ENCODE measurements around the gene MN1.
"Not testable (repeated sequence)": the region's sequence is repeated elsewhere in the genome, so short reads cannot be mapped to it uniquely, and the experiment has no call there.

The MN1 gene

DNA sequence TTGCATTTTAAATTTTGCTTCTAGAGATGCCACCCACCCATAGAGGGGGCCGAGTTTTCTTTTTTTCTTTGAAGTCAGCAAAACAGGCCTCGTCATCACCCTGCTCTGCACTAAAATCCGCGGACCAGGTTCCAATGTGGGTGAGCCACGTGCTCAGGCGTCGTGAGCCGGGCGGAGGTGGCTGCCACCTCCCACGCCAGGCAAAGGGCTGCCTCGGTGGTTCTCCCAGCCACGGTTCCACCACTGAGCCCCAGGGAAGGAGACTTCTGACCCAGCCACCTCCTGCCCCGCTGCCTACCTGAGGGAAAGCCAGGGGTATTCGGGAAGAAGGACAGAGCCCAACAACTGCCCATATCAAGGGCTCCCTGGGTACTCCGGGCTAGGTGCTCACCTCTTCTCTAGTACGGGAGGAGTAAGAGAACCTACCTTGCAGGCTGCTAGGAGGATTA, 45.3 kb downstream of the MN1 start:
- DNase-seq: no peak

DNA sequence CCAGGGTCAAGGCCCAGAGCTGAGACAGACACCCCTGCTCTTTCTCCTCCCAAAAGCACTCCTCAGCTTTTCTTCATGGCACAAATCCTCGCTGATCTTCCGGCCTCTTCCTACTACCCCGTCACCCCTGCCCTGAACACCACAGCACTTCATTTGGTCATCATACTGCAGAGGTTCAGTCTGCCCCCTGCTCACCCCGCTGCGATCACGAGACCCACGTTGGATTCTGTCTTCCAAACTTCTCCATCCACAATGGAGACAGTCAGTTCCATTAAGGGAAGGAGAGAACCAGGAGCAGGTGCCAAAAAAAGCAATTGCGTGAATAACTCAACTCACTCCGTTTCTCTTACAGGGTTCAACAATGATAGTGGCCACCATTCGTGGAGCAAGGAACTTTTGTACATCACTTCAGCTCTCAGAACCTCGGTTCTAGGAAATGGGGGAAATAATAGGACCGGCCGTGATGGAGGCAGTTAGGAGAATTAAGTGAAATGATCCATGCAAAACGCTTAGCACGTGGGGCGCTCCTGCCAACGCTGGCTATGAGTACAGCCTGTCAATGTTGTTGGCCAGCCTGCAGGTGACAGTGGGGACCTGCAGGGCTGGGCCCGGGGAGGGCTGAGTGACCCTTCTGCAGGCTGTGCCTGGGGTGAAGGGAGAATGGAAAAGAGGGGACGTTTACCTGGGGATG, 45.9 kb downstream of the MN1 start:
- DNase-seq: no peak

DNA sequence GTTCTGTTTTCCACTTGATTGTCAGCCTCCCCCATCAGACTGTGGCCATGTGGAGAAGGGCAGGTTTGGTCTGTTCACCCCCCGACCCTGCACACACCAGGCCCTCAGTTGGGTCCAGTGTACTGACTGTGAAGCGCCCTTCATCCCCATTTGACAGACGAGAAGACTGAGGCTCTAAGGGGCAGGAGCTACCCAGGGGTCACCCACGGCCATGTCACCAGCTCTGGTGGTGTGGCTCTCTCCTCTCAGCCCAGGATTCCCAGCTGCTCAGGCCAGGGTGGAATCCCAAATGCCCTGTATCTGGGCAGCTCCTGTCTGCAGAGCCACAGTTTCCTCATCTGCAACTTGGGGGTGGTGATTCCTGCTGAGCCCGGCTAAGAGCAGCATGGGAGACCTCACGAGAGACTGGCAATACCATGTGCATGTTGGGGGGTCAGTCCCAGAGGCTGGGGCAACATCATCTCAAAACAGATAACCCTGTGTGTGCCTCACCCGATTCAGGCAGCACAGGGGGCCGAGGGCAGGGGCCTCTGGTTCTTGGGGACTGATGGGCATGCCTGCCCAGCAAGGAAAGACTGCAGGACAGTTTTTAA, 46.6 kb downstream of the MN1 start:
- no peak for DNase-seq

DNA sequence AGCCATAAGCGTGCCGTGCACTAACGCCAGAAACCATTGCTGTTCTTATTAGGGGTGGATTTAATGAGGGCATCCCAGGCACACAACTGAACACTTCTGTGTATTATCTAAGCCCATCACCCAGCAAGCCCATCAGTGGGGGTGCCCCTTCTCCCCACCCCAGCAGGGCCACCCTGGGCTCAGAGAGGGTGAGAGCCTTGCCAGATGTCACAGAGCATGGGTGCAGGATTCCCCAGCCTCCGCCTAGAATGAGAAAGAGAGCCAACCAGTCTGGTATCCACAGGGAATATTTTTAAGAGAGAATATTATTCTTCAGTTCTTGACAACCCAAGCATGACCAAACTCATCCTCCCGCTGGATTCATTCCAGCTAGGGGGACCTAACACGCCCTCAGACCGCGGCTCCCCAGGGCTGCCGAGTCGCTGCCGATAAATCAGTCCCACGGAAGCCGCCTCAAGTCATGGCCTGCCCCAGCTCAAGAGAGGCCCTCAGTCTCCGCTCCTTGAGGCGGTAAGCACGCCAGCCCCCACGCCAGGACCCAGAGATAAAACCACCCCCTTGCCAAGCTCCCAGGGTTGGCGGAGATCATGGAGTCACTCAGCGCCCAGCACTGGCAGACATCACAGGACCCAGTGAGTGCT, 47.2 kb downstream of the MN1 start:
- no peak for DNase-seq

DNA sequence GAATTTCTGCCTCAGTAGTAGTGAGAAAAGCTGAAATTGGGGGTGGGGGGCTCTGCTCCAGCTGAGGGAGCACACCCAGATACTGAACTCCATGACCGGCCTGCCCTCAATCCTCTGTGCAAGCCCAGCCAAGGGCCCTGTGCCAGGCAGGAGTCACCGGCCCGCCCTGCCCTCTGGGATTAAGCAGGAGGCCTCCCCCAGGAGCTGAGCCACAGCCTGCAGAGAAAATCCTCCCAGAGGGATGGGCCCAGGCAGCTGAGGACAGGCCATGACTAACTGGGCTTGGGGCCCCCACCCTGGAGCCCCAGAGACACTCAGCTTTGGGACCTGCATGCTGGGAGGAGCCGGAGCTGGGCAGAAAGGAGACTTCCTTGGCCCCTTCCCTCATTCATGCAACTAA, 48.8 kb downstream of the MN1 start:
- DNase-seq: no peak

DNA sequence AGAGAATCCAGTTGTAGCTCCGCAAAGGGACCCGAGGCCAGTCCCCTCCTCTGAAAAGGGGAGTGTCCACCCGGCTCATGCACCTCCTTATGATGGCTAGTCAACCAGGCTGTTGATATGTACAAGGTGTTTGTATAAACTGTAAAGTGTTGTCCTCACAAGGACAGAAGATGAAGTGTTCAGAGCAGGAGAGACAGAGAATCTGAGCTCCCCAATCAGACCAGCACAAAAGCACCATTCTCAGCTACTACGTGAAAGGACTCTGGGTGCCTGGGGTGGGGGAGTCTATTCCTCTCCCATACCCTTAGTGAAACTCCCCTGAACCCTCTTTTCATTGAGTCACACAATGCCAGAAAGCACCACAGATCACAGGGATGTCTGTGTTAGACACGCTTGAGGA, 49.4 kb downstream of the MN1 start:
- no peak for DNase-seq

DNA sequence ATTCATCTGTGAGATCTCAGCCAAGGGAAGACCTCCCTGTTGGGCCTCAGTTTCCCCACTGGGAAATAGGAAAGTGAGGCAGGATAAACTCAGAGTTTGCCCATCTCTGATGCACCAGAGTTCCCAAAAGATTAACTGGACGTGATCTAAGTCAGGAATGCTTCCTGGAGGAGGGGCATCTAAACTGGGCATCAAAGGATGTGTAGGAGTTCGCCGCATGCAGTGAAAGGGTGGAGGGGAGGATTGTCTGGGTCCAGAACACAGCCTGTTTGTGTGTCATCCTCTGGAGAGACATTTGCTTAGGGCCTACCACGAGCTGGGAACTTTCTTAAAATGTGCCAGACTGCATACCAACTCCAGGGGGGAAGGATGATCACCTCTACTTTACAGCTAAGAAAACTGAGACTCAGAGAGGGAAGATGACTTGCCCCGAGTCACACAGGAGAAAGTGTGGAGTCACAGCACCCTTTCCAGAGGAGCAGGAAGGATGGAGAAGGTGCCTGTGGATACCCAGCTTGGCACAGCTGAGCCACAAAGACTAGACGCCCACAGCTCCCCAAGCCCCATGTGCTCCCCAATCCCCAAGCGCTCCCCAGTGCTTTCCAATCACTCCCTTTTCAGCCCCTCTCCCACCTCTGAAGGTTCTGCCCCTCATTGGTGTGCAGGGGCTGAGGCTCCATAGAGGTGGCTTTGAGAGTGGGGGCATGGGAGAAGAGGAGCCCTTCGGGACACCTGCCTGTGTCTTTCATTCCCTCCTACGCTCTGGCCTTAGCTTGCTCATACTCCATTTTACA, 50.1 kb downstream of the MN1 start:
- DNase-seq: no peak

DNA sequence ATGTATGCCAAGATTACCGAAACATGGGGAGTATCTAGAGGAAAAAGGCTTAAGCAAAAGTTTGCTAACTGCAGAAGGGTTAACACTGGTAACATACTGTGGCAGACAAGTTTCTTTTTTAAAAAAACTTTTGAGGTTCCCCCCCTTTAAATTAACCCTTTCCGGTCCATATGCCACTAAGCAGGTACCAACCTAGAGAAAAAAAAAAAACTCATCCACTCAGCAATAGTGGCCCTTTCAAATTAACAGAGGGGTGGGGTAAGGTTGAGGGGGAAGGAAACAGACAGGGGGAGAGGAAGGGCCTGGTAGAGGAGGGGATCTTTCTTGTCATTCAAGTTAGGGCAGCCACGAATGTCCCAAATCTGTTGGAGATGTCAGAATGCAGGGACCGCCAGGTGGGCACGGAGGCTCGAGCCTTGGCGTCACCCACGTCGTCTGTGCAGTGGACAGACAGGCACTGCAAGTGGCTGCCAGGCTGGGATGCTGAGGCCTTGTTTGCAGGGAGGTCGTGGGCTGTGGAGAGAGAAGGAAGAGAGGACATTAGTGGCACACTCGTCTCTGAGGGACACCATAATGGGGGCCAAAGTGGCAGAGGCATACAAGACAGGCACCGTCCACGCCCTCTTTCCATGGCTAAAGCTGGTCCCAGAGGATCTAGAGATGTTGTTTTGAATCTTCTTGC, 50.8 kb downstream of the MN1 start:
- DNase-seq: no peak

DNA sequence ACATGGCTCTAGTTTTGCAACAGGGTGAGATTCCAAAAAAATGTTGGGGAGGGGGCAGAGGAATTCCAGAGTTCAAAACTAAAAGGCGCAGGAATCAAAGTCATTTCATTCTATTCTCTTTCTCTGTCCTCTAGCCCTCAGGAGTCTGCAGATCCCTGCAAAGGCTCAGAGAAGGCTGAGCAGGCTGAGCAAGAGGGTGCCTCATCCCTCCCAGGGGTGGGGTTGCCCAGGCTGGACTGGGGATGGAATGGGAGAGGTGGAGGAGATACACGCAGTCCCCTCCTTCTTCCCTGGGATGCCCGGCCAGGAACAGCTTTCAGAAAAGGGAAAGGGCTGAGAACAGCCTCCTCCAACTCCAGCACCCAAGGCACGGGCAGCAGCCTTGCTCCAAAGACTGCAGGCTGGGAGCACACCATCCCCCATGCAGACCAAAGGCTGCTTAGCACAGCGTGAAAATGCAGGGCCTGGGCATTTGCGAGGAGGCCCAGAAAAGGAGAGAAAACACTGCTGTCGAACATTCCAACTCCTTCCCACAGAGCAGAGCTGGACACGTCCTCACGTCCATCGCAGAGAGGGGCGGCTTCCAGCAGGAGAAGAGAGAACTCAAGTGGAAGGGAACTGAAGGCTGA, 51.8 kb downstream of the MN1 start:
- no peak for DNase-seq

DNA sequence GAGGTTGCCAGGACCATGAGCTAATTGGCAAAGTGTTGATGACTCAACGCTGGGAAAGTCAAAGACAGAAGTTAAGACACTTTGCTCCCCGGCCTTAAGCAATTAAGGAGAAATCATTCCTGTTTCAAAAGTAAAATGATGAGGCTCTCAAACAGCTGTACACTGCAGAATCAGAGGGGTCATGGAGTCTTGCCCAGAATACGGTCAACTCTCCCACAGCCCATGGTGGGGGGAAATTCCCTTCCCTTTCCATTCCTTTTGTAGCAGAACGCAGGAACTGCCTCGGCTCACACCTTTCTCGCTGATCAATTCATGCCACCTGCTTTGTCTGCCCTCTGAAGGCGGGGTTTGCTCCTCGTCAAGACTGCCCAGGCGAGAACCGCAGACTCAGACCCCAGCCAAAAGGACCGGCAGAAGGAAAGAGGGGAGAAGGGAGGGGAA, 52.8 kb downstream of the MN1 start:
- no peak for DNase-seq

DNA sequence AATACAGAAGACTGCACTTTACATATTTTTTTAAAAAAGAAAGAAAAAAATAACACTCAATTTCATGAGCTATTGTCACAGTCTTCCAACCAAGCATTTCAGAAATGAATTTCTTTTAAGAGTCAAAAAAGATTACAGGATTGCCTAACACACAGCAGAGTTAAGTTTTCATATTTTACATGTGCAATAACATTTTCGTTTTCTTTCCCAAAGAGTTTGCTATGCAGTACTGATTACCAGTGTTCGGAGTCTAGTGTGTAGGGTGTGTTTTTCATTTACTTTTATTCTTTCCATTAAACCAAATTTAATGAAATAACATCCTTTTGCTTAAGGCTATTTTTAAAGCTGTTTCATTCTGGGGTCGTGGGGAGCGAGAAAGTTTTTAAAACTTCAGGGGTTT, 53.2 kb downstream of the MN1 start:
- no peak for DNase-seq

DNA sequence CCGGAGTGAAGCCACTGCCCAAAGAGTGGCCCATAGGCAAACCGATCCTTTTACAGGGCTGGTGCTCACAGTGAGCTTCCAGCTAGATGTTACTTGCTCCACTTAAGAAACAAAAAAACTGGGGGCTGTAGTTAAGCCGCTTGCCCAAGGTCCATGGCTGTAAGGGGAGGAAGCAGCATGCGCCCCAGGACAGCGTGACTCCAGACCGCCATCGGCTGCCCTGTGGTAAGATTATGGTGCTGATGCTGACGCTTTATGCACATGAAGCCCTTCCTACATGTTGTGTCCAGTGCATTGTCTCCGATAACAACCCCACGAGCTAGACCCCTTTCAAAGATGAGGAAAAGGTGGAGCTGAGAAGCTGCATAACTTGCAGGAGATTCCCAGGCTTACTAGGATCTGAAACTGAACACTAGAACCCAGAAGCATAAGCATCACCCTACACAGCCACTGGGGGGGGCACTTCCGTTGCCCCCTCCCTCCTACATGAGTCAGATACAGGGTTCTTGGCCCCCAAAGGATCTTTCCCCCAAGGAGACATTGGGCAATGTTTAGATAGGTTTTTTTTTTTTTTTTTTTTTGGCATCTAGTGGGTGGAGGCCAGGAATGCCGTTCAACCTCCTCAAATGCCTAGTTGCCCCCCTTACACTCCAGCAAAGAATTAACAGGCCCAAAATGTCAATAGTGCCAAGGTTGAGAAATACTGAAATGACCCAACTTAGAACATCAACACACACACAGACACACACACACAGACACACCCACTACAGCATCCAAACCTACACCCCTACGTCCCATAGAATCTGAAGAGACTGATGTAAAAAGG, 53.9 kb downstream of the MN1 start:
- DNase-seq: no peak

DNA sequence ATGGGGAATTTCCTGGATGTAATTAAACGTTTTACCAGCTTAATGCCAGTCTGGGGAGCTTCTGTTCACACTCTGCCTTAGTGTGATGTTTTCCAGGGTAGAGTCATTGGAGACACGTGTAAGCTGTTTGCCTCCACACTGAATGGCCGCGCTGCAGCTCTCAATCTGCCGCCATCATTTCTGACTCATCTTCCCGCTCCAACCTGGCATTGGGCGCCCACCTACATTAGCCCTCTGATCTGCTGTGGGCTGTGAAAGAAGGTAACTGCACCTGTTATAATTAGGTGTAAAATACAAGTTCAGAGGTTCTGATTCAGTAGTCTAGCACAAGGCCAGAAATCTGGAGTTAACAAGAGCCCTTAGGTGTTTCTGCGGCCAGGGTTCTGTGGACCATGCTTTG, 54.6 kb downstream of the MN1 start:
- DNase-seq: no peak

DNA sequence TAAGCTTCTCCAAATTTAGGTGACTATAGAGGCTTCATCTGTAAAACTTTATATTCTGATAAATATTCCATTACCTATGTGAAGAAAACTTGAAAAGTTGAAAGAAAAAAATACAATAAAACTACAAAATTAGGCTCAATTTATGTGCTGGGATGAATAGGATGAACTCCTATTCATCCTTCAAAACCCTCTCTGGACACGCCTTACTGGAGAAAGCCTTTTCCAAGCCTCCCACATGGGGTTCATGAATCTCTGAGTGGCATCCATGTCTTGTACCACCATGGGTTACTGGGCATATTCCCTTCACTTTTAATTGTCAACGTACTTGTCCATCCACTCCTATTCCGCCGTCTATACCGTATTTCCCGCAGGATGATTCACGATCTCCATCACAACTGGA, 55.7 kb downstream of the MN1 start:
- DNase-seq: no peak

DNA sequence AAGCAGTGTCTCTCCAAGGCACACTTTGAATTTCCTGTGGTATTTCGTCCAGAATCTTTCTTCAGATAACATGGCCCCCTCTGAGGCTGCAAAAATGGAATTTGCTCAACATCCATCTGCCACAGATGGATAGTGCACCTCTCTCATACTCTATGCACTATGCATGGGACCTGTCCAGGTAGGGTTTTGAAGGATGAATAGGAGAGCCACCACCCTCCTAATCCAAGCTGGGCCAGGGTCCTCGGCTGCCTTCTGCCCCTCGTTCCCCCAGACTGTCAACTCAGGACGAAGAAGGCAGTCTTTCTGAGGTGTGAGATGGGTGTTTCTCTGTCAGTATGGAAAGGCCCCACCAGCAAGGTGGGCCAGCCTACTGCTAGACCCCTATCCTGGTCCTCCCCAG, 56.4 kb downstream of the MN1 start:
- no peak for DNase-seq

DNA sequence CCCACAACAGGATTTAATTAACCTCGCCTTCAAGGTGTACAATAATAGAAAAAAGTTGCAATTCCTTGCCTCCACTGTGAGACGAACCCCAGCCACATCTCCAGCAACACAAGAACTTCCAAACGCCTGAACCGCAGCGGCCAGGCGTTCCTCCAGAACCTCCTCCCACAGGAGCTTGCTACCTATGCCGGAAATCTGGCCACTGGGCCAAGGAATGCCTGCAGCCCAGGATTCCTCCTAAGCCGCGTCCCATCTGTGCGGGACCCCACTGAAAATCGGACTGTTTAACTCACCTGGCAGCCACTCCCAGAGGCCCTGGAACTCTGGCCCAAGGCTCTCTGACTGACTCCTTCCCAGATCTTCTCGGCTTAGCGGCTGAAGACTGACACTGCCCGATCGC, 57.5 kb downstream of the MN1 start:
- DNase-seq: not testable (repeated sequence)

DNA sequence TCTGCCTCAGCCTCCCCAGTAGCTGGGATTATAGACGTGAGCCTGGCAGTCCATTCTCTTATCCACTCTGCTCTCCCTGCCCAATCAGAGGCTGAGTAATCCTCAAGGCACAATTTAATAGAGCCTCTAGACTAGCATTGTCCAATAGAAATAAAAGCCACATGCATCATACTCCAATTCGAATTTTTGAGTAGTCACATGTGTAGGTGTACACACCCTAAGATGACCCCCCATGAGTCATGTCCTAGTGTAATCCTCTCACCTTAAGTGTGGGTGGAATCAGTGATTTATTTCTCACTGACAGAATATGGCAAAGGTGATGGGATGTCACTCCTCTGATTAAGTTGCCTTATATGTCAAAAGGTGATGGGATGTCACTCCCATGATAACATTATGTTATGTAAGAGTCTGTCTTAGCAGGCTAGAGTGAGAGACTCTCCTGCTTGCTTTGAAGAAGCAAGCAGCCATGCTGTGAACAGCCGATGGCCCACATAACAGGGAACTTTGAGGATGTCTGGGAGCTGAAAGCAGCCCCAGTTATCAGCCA, 61.3 kb downstream of the MN1 start:
- no peak for DNase-seq

DNA sequence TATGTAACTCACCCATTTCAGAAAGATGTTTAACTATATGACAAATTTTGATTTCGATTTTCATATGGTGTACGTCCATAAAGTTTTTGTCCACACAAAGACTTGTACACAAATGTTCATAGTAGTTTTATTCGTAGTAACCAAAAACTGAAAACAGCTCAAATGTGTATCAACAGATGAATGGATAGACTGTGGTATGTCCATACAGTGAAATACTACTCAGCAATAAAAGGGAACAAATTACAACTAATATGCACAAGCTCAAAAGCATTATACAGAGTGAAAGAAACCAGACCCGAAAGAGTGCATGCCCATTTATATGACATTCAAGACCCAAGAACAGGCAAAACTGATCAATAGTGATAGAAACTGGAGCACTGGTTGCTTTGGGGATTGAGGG, 64.0 kb downstream of the MN1 start:
- DNase-seq: no peak

DNA sequence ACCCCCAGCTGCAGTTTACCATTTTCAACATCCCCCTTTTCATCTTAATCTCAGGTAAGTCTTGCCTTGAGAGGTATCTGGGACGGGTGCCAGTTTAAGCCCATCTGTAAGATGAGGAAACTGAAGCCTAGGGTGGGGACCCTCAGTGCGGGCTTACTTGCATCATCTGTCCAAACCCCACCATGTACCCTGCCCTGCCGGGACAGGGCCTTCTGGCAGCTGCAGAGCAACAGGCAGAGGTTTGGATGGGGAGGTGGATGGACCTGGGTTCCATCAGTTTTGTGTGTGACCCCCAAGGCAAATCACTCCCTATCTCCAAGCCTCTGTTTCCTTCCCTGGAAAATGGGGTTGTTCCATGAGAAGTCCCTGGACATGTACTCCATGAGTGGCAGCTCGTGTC, 67.5 kb downstream of the MN1 start:
- no peak for DNase-seq

DNA sequence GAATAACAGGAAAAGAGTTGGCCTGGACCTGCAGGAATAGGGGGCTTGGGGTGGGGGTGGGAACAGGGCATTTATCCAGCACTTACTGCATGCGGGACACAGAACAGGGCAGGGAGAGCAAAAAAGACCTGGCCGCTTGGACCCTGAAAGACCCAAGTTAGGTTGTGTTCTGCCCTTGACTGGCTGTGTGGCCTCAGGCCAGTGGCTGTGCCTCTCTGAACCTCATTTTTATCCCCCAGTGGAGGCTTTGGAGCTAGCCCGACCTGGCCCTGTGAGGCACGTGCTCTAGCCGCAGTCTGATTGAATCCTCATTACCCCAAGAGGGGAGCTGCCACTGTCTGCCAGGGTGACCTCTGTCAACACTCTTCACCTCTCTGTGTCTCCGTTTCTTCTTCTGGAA, 68.7 kb downstream of the MN1 start:
- DNase-seq: no peak

DNA sequence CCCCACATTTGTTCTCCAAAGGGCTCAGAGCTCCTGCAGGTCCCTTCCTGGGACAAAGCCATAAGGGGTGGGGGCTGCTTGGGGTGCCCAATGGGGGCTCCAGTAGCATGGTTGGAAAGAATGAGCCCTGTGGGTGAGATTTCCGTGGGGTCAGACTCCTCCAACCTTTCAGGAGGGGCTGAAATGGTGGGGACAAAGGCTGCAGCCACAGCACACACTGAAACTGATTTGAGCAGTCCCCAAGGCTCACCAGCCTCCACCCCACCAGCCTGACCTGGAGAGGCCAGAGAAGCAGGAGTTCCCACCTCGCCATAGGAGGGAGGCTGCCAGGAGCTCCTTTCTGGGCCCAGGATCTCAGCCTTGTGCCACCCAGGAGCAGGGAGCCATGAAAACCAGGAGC, 69.2 kb downstream of the MN1 start:
- DNase-seq: no peak
